Upper lobe of left lung (tissue), 6 donors: ENCODE measurements around the gene ACKR3. TPM values are rescaled to one million over a fixed set of nuclear protein-coding genes. Genes with fewer than 3 reads are reported as not detected.

Experiments used
- ATAC-seq, 2 donors: fragments of 200-7000 bp; cut with Tn5 transposase; one replicate each; pipeline ENCODE4 v1.9.1; 2022; ENCODE audit warnings: mild to moderate bottlenecking in 2 of 2, moderate library complexity in 2 of 2; ENCODE audit not compliant: low FRiP score in 2 of 2
- DNase-seq, 2 donors: peaks; one replicate each; pipeline ENCODE4 v3.0.0-alpha.2; 2019 to 2020
- H3K27ac ChIP-seq, 4 donors: fragments of 200-600 bp; sonication (generic); one replicate each; pipeline ENCODE4 v1.5.1; 2016 to 2019
- H3K27me3 ChIP-seq, 4 donors: fragments of 200-600 bp; sonication (generic); one replicate each; pipeline ENCODE4 v1.5.1; 2017 to 2019
- H3K36me3 ChIP-seq, 4 donors: fragments of 200-600 bp; sonication (generic); one replicate each; pipeline ENCODE4 v1.5.1; 2016 to 2019
- H3K4me1 ChIP-seq, 4 donors: fragments of 200-600 bp; sonication (generic); one replicate each; pipeline ENCODE4 v1.5.1; 2018 to 2019
- H3K4me3 ChIP-seq, 4 donors: fragments of 200-600 bp; sonication (generic); one replicate each; pipeline ENCODE4 v1.5.1; 2017 to 2019; ENCODE audit warnings: mild to moderate bottlenecking in 2 of 4, moderate library complexity in 1 of 4
- H3K9me3 ChIP-seq, 4 donors: fragments of 200-600 bp; sonication (generic); one replicate each; pipeline ENCODE4 v1.5.1; 2018 to 2019
- EP300 ChIP-seq, 4 donors: sonication (generic); formaldehyde crosslinking; IDR thresholded peaks; one replicate each; pipeline ENCODE4 v1.5.1; 2017; ENCODE audit warnings: antibody characterized with exemption in 4 of 4, control low read depth in 2 of 4
- POLR2A ChIP-seq, 4 donors: fragments of 450-650 bp; IDR thresholded peaks; one replicate each; pipeline ENCODE4 v1.5.1; 2016 to 2017; ENCODE audit warnings: antibody characterized with exemption in 4 of 4, mild to moderate bottlenecking in 2 of 4
- POLR2AphosphoS5 ChIP-seq, 2 donors: sonication (generic); formaldehyde crosslinking; IDR thresholded peaks; one replicate each; pipeline ENCODE4 v1.5.1; 2017; ENCODE audit warnings: antibody characterized with exemption in 2 of 2
- WGBS, 2 donors: methylation state at CpG; one replicate each; pipeline ENCODE4 v1.1.5; 2017 to 2018; 5-methylcytosine and 5-hydroxymethylcytosine counted together
- total RNA-seq, 6 donors: library from RNA; depleted of rRNA in 4 of 6; stranded (reverse); fragments of >200 nt in 4 of 6; gene quantifications; one replicate each; pipeline versions ENCODE4 v1.1.0 to v1.2.1, GENCODE V29; 2016 to 2021
- TF ChIP-seq, protein P1 (sequence below), 6 experiments: fragments of 450-650 bp in 4 of 6; fragments of 200-600 bp in 2 of 6; sonication (generic) in 2 of 6; IDR thresholded peaks; one replicate each; pipeline ENCODE4 v1.5.1; 2016 to 2019; ENCODE audit warnings: antibody characterized with exemption in 6 of 6
- donor health status: DM: no; HTN: no; CAD: no; lungs with moderate emphysema.
- donor health status: DM: no; HTN: yes; CAD: no; lungs with severe emphysema.

ACKR3 gene
- total RNA-seq, 6 donors from 2014 or later, result 3.9 to 28.5 (median 10.5) TPM

DNA sequence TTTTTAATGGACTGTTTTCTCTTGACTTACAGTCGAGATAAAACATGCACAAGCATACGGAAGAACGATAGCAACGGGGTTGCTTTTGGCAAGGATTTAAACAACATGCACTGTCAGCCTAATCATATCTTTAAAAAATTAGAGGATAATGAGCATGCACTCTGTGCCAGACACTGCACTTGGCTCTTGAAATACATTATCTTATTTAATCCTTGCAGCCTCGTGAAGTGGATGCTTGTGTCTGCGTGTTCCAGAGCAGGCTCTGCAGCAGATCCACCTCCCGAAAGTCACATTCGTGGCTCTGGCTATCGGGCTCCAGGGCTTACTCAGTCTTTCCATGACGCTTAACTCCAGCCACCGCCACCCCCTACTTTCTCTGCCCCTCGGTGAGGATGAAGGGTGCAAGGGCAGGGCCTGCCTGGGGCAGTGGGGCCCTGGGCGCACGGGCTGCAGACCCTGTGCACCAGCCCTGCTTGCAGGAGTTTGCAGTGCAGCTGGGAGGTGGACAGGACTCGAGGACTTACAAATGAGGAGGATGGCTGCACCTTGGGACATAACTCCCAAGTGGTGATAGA lies 61.7 kb downstream of the ACKR3 start:
- peak in 1 of 2 donors; percentile 15 for DNase-seq
- Histone ChIP-seq H3K4me3 (no peak overlapping the region), H3K4me1 (no peaks in the 10 kb centered on the region), H3K36me3 (no peaks in the 10 kb centered on the region), H3K27me3 (no peaks in the 10 kb centered on the region), H3K9me3 (no peaks in the 10 kb centered on the region), H3K27ac (no peak overlapping the region)
- no peak for ATAC-seq
- TF ChIP-seq, protein P1, sequence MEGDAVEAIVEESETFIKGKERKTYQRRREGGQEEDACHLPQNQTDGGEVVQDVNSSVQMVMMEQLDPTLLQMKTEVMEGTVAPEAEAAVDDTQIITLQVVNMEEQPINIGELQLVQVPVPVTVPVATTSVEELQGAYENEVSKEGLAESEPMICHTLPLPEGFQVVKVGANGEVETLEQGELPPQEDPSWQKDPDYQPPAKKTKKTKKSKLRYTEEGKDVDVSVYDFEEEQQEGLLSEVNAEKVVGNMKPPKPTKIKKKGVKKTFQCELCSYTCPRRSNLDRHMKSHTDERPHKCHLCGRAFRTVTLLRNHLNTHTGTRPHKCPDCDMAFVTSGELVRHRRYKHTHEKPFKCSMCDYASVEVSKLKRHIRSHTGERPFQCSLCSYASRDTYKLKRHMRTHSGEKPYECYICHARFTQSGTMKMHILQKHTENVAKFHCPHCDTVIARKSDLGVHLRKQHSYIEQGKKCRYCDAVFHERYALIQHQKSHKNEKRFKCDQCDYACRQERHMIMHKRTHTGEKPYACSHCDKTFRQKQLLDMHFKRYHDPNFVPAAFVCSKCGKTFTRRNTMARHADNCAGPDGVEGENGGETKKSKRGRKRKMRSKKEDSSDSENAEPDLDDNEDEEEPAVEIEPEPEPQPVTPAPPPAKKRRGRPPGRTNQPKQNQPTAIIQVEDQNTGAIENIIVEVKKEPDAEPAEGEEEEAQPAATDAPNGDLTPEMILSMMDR (IDR thresholded peaks at IDR 0.05), result no peak
- TF ChIP-seq POLR2AphosphoS5 (IDR thresholded peaks at IDR 0.05) (no peak), EP300 (IDR thresholded peaks at IDR 0.05) (no peak), POLR2A (IDR thresholded peaks at IDR 0.05) (no peak)
- 79 to 83% methylated on average over 14 to 15 of the region's 15 CpGs for WGBS, 2 donors

DNA sequence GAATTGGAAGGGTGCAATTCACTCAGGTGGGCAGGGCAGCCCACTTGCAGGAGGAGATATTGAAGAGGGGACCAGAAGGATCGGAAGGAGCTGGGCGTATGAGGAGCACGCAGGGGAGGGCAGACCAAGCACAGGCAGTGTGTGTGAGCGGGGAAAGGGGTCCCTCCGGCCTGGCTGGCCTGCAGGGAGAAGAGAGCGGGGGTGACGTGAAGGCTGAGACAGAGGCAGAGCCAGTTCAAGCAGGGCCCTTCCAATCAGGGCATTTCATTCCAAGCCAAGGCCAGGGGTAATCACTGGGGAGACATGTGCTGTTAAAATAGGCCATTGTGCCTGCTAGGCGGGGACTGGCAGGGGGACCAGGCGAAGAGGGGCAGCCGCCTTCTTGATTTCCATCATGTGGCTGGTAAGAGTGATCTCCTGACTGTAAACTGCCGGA lies 62.2 kb downstream of the ACKR3 start:
- no peak overlapping the region for H3K4me3 ChIP-seq
- H3K27ac ChIP-seq, result no peak overlapping the region
- no peaks in the 10 kb centered on the region for H3K4me1 ChIP-seq
- no peaks in the 10 kb centered on the region for H3K9me3 ChIP-seq
- DNase-seq, result peak in 1 of 2 donors; percentile 2
- no peak for ATAC-seq
- 86 to 96% methylated on average over 8 to 11 of the region's 11 CpGs for WGBS, 2 donors
- TF ChIP-seq POLR2AphosphoS5 (IDR thresholded peaks at IDR 0.05) (no peak), POLR2A (IDR thresholded peaks at IDR 0.05) (no peak), EP300 (IDR thresholded peaks at IDR 0.05) (no peak)
- TF ChIP-seq, protein P1 (IDR thresholded peaks at IDR 0.05), result no peak
- H3K36me3 ChIP-seq, result no peaks in the 10 kb centered on the region
- H3K27me3 ChIP-seq, result no peaks in the 10 kb centered on the region
